Activated T-cell treated with anti-CD3 and anti-CD28 coated beads, Interleukin-2, amount 50 U/mL, for 4 hours (primary cell): Measurements from ENCODE around the gene FKTN. TPM values are rescaled to one million over a fixed set of nuclear protein-coding genes. Genes with fewer than 3 reads are reported as not detected.
"Not testable (repeated sequence)": the region's sequence is repeated elsewhere in the genome, so short reads cannot be mapped to it uniquely, and the experiment has no call there.

Experiments used
- ATAC-seq, 2 donors: fragments of 200-7000 bp; cut with Tn5 transposase; one replicate each; pipeline ENCODE4 v1.10.0; 2021
- DNase-seq: peaks from one replicate; pipeline ENCODE4 v3.0.0-alpha.2; 2020
- H3K27me3 Mint-ChIP-seq: one replicate; pipeline ENCODE4 v1.8.0; 2021; ENCODE audit warnings: low read depth, mixed read lengths
- H3K36me3 Mint-ChIP-seq: one replicate; pipeline ENCODE4 v1.8.0; 2022; ENCODE audit warnings: mixed read lengths; ENCODE audit not compliant: insufficient read depth
- H3K4me1 Mint-ChIP-seq: one replicate; pipeline ENCODE4 v1.8.0; 2021; ENCODE audit warnings: low read depth, mixed read lengths
- H3K4me3 Mint-ChIP-seq: one replicate; pipeline ENCODE4 v1.8.0; 2021; ENCODE audit warnings: mild to moderate bottlenecking, moderate library complexity, mixed read lengths
- H3K9me3 Mint-ChIP-seq: one replicate; pipeline ENCODE4 v1.8.0; 2021; ENCODE audit warnings: mixed read lengths
- total RNA-seq, 3 donors: library from RNA; stranded (reverse); gene quantifications; one replicate each; pipeline ENCODE4 v1.2.1, GENCODE V29; 2021

Gene FKTN
- total RNA-seq, 3 donors from 2014 or later: 12.3 to 16.7 (median 16.6) TPM

- Mint-ChIP-seq H3K27me3 (no peaks in the 10 kb centered on the region), H3K9me3 (peaks cover 23% of the 10 kb centered on the region), H3K4me3 (no peak overlapping the region), H3K4me1 (no peaks in the 10 kb centered on the region), H3K36me3 (peaks cover 35% of the 10 kb centered on the region)
- ATAC-seq (no peak), DNase-seq (no peak)
Observed at GRCh38 chr9:105572455-105572854, 14.5 kb downstream of the FKTN start.

GRCh38 chr9:105579952-105580351 is 22.0 kb downstream of the FKTN start:
- not testable (repeated sequence) for H3K27me3 Mint-ChIP-seq, H3K4me3 Mint-ChIP-seq, H3K9me3 Mint-ChIP-seq, ATAC-seq, DNase-seq, H3K4me1 Mint-ChIP-seq
- peaks cover 23% of the 10 kb centered on the region for H3K36me3 Mint-ChIP-seq

GRCh38 chr9:105581550-105581949 is 23.6 kb downstream of the FKTN start:
- not testable (repeated sequence) for H3K9me3 Mint-ChIP-seq, H3K4me3 Mint-ChIP-seq, ATAC-seq, H3K27me3 Mint-ChIP-seq, H3K4me1 Mint-ChIP-seq, DNase-seq
- H3K36me3 Mint-ChIP-seq: peaks cover 14% of the 10 kb centered on the region

- no peaks in the 10 kb centered on the region for H3K4me1 Mint-ChIP-seq
- H3K36me3 Mint-ChIP-seq: peaks cover 13% of the 10 kb centered on the region
- ATAC-seq (no peak), DNase-seq (no peak)
- no peak overlapping the region for H3K4me3 Mint-ChIP-seq
- H3K27me3 Mint-ChIP-seq: no peaks in the 10 kb centered on the region
- H3K9me3 Mint-ChIP-seq: peaks cover 21% of the 10 kb centered on the region
Observed at GRCh38 chr9:105593145-105593544, 35.2 kb downstream of the FKTN start.

GRCh38 chr9:105608721-105609598 is 51.0 kb downstream of the FKTN start:
- Mint-ChIP-seq H3K36me3 (peaks cover 16% of the 10 kb centered on the region), H3K4me3 (no peak overlapping the region), H3K9me3 (no peaks in the 10 kb centered on the region), H3K4me1 (no peaks in the 10 kb centered on the region), H3K27me3 (no peaks in the 10 kb centered on the region)
- ATAC-seq (no peak), DNase-seq (no peak)

GRCh38 chr9:105621001-105621400 is 63.1 kb downstream of the FKTN start:
- no peak overlapping the region for H3K4me3 Mint-ChIP-seq
- H3K27me3 Mint-ChIP-seq: no peaks in the 10 kb centered on the region
- H3K36me3 Mint-ChIP-seq: peaks cover 23% of the 10 kb centered on the region
- no peaks in the 10 kb centered on the region for H3K4me1 Mint-ChIP-seq
- no peak for DNase-seq
- no peaks in the 10 kb centered on the region for H3K9me3 Mint-ChIP-seq
- no peak for ATAC-seq

GRCh38 chr9:105625088-105625487 is 67.2 kb downstream of the FKTN start:
- Mint-ChIP-seq H3K27me3 (no peaks in the 10 kb centered on the region), H3K9me3 (no peaks in the 10 kb centered on the region), H3K36me3 (peaks cover 47% of the 10 kb centered on the region), H3K4me1 (no peaks in the 10 kb centered on the region), H3K4me3 (no peak overlapping the region)
- ATAC-seq (no peak), DNase-seq (no peak)

- no peaks in the 10 kb centered on the region for H3K4me1 Mint-ChIP-seq
- H3K9me3 Mint-ChIP-seq: no peaks in the 10 kb centered on the region
- DNase-seq: no peak
- peaks cover 34% of the 10 kb centered on the region for H3K36me3 Mint-ChIP-seq
- no peak for ATAC-seq
- no peaks in the 10 kb centered on the region for H3K27me3 Mint-ChIP-seq
- H3K4me3 Mint-ChIP-seq: no peak overlapping the region
Observed at GRCh38 chr9:105632807-105633206, 74.9 kb downstream of the FKTN start.

GRCh38 chr9:105633411-105633810 is 75.5 kb downstream of the FKTN start:
- DNase-seq (no peak), ATAC-seq (no peak)
- Mint-ChIP-seq H3K27me3 (no peaks in the 10 kb centered on the region), H3K4me3 (no peak overlapping the region), H3K4me1 (no peaks in the 10 kb centered on the region), H3K36me3 (peaks cover 32% of the 10 kb centered on the region), H3K9me3 (no peaks in the 10 kb centered on the region)

- Mint-ChIP-seq H3K36me3 (peaks cover 24% of the 10 kb centered on the region), H3K9me3 (no peaks in the 10 kb centered on the region), H3K27me3 (no peaks in the 10 kb centered on the region), H3K4me1 (no peaks in the 10 kb centered on the region), H3K4me3 (no peak overlapping the region)
- ATAC-seq (no peak), DNase-seq (no peak)
Observed at GRCh38 chr9:105636331-105636730, 78.4 kb downstream of the FKTN start.

GRCh38 chr9:105637787-105638395 is 80.0 kb downstream of the FKTN start:
- Mint-ChIP-seq H3K4me1 (no peaks in the 10 kb centered on the region), H3K27me3 (no peaks in the 10 kb centered on the region), H3K9me3 (no peaks in the 10 kb centered on the region), H3K4me3 (no peak overlapping the region), H3K36me3 (peaks cover 29% of the 10 kb centered on the region)
- no peak for ATAC-seq
- DNase-seq: no peak

- H3K4me1 Mint-ChIP-seq: no peaks in the 10 kb centered on the region
- no peaks in the 10 kb centered on the region for H3K9me3 Mint-ChIP-seq
- ATAC-seq (no peak), DNase-seq (no peak)
- H3K27me3 Mint-ChIP-seq: no peaks in the 10 kb centered on the region
- H3K4me3 Mint-ChIP-seq: no peak overlapping the region
- peaks cover 26% of the 10 kb centered on the region for H3K36me3 Mint-ChIP-seq
Observed at GRCh38 chr9:105639936-105640335, 82.0 kb downstream of the FKTN start.

GRCh38 chr9:105643795-105644194 is 85.9 kb downstream of the FKTN start:
- Mint-ChIP-seq H3K9me3 (no peaks in the 10 kb centered on the region), H3K36me3 (peaks cover 16% of the 10 kb centered on the region), H3K27me3 (no peaks in the 10 kb centered on the region), H3K4me3 (no peak overlapping the region), H3K4me1 (no peaks in the 10 kb centered on the region)
- ATAC-seq (no peak), DNase-seq (no peak)

- H3K4me1 Mint-ChIP-seq: no peaks in the 10 kb centered on the region
- ATAC-seq (no peak), DNase-seq (no peak)
- no peaks in the 10 kb centered on the region for H3K27me3 Mint-ChIP-seq
- H3K36me3 Mint-ChIP-seq: peaks cover 4% of the 10 kb centered on the region
- H3K9me3 Mint-ChIP-seq: no peaks in the 10 kb centered on the region
- H3K4me3 Mint-ChIP-seq: no peak overlapping the region
Observed at GRCh38 chr9:105646879-105647594, 89.1 kb downstream of the FKTN start.
